ENCODE data around the gene DLX2. TPM values are rescaled to one million over a fixed set of nuclear protein-coding genes. Genes with fewer than 3 reads are reported as not detected.

DLX2 gene
- total RNA-seq, 4 donors from 2014 or later = not detected

DNA sequence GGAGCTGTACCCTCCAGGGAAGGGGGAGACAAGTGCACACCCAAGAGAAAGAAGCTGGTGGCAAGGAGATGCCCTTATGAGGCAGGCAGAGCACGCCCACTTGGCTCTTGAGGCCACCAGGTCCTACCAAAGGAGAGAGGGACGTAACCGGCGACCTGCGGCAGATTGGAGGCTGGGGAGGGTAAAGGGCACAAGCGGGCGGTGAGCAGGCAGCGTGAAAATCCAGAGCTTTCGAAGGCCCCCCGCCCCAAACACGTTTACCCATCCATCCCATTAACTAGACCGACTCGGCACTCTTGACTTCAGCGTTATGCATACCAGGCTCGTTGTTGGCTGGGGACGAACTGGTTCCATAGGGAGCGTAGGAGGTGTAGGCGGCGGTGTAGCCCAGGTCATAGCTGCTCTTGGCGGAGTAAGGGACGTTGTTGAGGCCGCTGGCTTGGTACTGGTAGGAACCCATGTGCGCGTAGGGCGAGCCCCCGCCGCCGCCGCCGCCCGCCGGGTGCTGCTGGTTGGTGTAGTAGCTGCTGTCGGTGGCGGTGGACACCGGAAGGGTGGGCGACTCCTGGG, 794 bp downstream of the DLX2 start:
- Histone ChIP-seq H3K36me3 (no peaks in the 10 kb centered on the region), H3K27me3 (peaks cover 100% of the 10 kb centered on the region), H3K9me3 (no peaks in the 10 kb centered on the region), H3K27ac (no peak overlapping the region), H3K4me3 (peak overlapping the region; percentile 25 to 57), H3K4me1 (peaks cover 0 to 86% (median 53%) of the 10 kb centered on the region in 3 donors)
- no CpG with 5 or more reads among the region's 36 CpGs for WGBS, 2 donors (ENCODE audit: low coverage in 1 of 2)
- TF ChIP-seq POLR2AphosphoS5 (IDR thresholded peaks at IDR 0.05) (no peak), EP300 (IDR thresholded peaks at IDR 0.05) (no peak), POLR2A (IDR thresholded peaks at IDR 0.05) (no peak)
- TF ChIP-seq, protein P1, sequence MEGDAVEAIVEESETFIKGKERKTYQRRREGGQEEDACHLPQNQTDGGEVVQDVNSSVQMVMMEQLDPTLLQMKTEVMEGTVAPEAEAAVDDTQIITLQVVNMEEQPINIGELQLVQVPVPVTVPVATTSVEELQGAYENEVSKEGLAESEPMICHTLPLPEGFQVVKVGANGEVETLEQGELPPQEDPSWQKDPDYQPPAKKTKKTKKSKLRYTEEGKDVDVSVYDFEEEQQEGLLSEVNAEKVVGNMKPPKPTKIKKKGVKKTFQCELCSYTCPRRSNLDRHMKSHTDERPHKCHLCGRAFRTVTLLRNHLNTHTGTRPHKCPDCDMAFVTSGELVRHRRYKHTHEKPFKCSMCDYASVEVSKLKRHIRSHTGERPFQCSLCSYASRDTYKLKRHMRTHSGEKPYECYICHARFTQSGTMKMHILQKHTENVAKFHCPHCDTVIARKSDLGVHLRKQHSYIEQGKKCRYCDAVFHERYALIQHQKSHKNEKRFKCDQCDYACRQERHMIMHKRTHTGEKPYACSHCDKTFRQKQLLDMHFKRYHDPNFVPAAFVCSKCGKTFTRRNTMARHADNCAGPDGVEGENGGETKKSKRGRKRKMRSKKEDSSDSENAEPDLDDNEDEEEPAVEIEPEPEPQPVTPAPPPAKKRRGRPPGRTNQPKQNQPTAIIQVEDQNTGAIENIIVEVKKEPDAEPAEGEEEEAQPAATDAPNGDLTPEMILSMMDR (IDR thresholded peaks at IDR 0.05) = no peak
- ATAC-seq = peak; percentile 11

DNA sequence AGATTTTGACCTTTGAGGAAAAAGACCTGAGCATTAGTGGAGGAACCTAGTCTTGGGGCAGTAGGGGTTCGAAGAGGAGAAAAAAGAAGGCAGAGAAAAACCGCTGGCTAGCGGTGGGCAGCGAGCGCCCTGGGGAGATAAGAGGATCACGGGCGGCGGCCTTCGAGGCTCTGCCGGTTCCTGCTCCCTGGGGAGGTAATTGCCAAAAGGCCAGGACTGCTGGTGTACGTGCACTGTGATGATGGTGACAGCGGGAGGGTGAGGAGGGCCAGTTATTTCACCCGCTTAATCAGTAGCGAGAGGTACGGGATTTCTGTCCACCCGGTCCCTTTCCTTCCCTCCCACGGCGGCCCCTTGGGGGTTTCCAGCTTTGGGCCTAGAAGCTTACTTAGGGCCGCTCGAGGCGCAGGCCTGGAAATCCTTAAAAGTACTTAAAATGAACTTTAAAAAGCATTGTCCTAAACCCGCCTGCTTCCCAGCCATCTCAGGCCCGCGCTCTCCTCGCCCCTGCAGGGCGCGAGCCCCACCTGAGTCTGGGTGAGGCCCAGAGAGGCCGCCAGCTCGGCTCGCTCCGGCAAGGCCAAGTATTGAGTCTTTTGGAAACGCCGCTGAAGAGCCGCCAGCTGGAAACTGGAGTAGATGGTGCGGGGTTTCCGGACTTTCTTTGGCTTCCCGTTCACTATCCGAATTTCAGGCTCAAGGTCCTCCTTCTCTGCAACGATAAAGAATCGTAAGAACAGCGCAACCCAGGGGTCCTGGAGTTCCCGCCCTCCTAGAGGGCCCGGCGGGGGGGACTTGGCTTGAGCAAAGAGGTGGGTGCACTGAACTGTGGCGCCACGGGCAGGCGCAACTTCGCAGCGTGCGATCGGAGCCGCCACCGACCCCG, 1.5 kb downstream of the DLX2 start:
- Histone ChIP-seq H3K4me1 (peaks cover 0 to 87% (median 57%) of the 10 kb centered on the region in 3 donors), H3K27ac (no peak overlapping the region), H3K4me3 (peak overlapping the region in 1 of 2 donors; percentile 57), H3K9me3 (no peaks in the 10 kb centered on the region), H3K36me3 (no peaks in the 10 kb centered on the region), H3K27me3 (peaks cover 100% of the 10 kb centered on the region)
- TF ChIP-seq EP300 (IDR thresholded peaks at IDR 0.05) = no peak
- TF ChIP-seq, protein P1 (IDR thresholded peaks at IDR 0.05) = no peak
- TF ChIP-seq POLR2A (IDR thresholded peaks at IDR 0.05) = no peak
- no peak for TF ChIP-seq POLR2AphosphoS5 (IDR thresholded peaks at IDR 0.05)
- WGBS, 2 donors (ENCODE audit: low coverage in 1 of 2) = 30% methylated on average over 14 of the region's 54 CpGs; no CpG with 5 or more reads in 1 of the 2 donors
- no peak for ATAC-seq

DNA sequence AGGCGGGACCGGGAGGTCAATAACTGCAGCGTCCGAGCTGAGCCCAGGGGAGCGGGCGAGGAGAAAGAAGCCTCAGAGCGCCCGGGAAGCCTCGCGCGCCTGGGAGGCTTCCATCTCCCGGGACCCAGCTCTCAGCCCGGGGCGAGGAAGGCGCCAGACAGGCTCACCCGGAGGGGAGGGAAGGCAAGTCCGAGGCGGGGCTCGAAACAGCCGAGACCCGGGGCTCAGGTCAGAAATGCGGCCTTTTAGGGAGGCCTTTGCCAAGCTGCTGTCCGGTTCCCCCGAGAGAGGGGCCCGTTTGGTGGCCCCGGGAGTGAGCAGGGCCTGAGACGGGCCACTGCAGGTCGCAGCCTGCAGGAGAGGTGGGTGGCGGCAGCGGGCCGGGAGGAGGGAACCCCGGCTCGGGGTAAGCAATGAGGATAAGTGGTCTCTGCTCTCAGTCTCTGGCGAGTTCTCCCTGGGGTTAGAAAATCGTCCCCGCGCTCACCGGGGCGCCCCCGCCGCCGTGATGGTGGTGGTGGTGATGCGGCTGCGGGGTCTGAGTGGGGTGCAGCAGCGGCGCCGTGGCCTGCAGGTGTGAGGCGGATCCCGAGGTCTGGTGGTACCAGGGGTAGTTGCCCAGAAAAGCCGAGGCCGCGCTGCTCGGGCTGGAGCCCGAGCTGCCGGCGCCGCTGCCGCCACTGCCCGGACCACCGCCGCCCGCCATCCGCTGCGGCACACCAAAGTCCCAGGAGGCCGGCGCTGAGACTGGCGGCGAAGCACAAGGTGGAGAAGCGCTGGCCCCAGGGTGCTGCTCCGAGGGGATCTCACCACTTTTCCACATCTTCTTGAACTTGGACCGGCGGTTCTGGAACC, 2.4 kb downstream of the DLX2 start:
- Histone ChIP-seq H3K27me3 (peaks cover 100% of the 10 kb centered on the region), H3K4me1 (peaks cover 0 to 88% (median 61%) of the 10 kb centered on the region in 3 donors), H3K9me3 (no peaks in the 10 kb centered on the region), H3K27ac (peak overlapping the region in 1 of 4 donors; percentile 2), H3K36me3 (no peaks in the 10 kb centered on the region), H3K4me3 (no peak overlapping the region)
- no peak for ATAC-seq
- TF ChIP-seq, protein P1 (IDR thresholded peaks at IDR 0.05) = no peak
- TF ChIP-seq EP300 (IDR thresholded peaks at IDR 0.05) = no peak
- TF ChIP-seq POLR2A (IDR thresholded peaks at IDR 0.05) = no peak
- TF ChIP-seq POLR2AphosphoS5 (IDR thresholded peaks at IDR 0.05) = no peak
- WGBS, 2 donors (ENCODE audit: low coverage in 1 of 2) = 7 to 31% methylated on average over 3 to 11 of the region's 72 CpGs

DNA sequence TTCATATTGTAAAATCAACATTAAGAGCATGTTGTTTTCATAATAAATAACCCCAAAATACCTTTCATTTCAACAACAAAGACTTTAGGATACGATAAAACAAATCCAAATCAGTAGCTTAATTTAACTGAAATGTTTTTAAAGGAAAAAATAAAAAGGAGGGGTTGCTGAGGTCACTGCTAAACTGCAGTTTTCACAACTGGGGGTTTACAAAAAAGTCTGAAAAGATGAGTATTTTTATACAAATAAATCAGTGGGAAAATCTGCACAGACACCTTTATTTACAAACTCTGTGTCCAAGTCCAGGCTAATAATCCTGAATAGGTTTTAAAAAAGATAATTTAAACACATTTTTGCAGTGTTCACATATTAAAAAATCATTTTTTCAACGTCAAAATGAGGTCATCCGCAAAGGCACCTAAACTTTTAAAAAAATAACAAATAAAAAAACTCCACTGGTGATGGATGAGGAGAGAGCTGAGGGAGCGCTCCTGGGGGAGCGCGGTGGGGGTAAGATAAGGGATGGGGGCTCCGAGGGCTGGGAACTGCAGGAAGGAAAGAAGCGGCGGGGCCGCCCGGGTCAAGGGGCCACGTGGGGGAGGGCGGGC, 3.1 kb downstream of the DLX2 start:
- Histone ChIP-seq H3K4me3 (peak overlapping the region in 1 of 2 donors; percentile 43), H3K4me1 (peaks cover 0 to 95% (median 69%) of the 10 kb centered on the region in 3 donors), H3K27me3 (peaks cover 100% of the 10 kb centered on the region), H3K36me3 (no peaks in the 10 kb centered on the region), H3K27ac (peak overlapping the region in 1 of 4 donors; percentile 2), H3K9me3 (no peaks in the 10 kb centered on the region)
- WGBS, 2 donors (ENCODE audit: low coverage in 1 of 2) = 7 to 14% methylated on average over 2 to 10 of the region's 13 CpGs
- TF ChIP-seq POLR2AphosphoS5 (IDR thresholded peaks at IDR 0.05) = no peak
- TF ChIP-seq, protein P1 (IDR thresholded peaks at IDR 0.05) = no peak
- TF ChIP-seq EP300 (IDR thresholded peaks at IDR 0.05) = no peak
- TF ChIP-seq POLR2A (IDR thresholded peaks at IDR 0.05) = no peak
- no peak for ATAC-seq

Measured in gastroesophageal sphincter (tissue), 4 donors.